ENCODE data around the gene HIBADH.
"Not testable (repeated sequence)": the region's sequence is repeated elsewhere in the genome, so short reads cannot be mapped to it uniquely, and the experiment has no call there.

The HIBADH gene

GRCh38 chr7:27678617-27679260 is 16.1 kb upstream of the HIBADH start:
- TF ChIP-seq CREB5 (CRISPR knock-in tag; IDR thresholded peaks at IDR 0.05; ENCODE audit: low read depth) (no peak), GLIS3 (CRISPR knock-in tag; IDR thresholded peaks at IDR 0.05) (0 out of 2 replicates have a peak, but pooled peaks have one; percentile 41)
- peak; percentile 12 for ATAC-seq

DNA sequence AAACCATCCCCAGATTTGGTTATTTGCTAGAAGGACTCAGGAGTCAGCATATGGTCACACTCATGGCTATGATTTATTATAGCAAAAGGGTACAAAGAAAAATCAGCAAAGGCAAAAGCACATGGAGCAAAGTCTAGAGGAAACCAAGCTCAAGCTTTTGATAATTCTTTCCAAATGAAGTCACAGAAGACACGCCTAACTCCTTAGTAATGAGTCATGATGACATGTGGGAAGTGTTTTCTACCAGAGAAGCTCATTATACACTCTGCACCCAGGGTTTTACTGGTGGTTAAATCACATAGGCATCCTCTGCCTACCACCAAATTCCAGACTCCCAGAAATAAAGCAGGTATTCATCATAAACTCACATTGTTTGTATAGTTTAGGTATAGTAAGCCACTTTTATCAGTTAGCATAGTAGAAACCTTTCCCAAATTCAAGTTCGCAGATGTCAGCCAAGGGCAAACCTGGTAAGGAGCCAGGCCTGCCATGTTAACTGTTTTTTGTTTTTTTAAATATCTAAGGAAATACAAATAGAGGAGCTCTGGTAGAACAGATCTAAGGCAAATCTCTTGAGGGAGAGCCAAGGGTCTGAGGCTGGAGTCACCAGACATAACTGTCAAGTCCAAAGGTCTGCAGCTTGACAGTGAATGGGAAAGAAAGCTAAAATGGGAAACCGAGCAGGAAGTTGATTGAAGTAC is 15.4 kb upstream of the HIBADH start:
- peak; percentile 35; the same call in 1 of the 2 replicates for TF ChIP-seq ZC3H10 (CRISPR knock-in tag; IDR thresholded peaks at IDR 0.05)
- no peak for TF ChIP-seq ZFP30 (CRISPR knock-in tag; IDR thresholded peaks at IDR 0.05)
- TF ChIP-seq ZFP3 (CRISPR knock-in tag; IDR thresholded peaks at IDR 0.05): 0 out of 2 replicates have a peak, but pooled peaks have one; percentile 26
- peak; percentile 68 for TF ChIP-seq ISL1 (CRISPR knock-in tag; IDR thresholded peaks at IDR 0.05)
- TF ChIP-seq CSDC2 (CRISPR knock-in tag; IDR thresholded peaks at IDR 0.05): 0 out of 2 replicates have a peak, but pooled peaks have one; percentile 23
- TF ChIP-seq CREB5 (CRISPR knock-in tag; IDR thresholded peaks at IDR 0.05; ENCODE audit: low read depth): peak; percentile 82
- peak; percentile 98 for ATAC-seq

DNA sequence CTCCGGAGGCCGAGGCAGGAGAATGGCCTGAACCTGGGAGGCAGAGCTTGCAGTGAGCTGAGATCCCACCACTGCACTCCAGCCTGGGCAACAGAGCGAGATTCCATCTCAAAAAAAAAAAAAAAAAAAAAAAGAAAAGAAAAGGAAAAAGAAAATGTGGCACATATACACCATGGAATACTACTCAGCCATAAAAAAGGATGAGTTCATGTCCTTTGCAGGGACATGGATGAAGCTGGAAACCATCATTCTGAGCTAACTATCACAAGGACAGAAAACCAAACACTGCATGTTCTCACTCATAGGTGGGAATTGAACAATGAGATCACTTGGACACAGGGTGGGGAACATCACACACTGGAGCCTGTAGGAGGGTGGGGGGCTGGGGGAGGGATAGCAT is 11.4 kb upstream of the HIBADH start:
- ATAC-seq: not testable (repeated sequence)

DNA sequence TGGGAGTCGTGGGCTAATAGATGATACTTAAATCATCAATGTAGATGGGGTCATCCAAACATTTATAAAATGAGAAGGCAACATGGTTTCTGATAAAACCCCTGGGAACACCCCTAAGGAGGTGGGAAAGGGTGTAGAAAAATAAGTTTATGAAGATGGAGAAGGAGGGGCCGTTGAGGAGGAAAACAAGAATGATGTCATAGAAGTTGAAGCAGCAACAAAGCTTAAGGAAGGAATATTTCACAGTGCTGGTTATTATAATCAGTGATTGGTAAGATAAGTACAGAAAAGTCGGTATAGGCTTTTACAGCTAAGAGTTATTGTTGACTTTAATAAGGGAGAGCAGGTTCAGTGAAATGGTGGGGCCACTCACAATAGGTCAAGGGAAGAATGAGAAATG is 9.0 kb upstream of the HIBADH start:
- TF ChIP-seq ZC3H10 (CRISPR knock-in tag; IDR thresholded peaks at IDR 0.05) (no peak), PATZ1 (CRISPR knock-in tag; IDR thresholded peaks at IDR 0.05; ENCODE audit: borderline replicate concordance) (no peak), TCF4 (CRISPR knock-in tag; IDR thresholded peaks at IDR 0.05; ENCODE audit: borderline replicate concordance) (no peak), CSDC2 (CRISPR knock-in tag; IDR thresholded peaks at IDR 0.05) (no peak), BACH2 (CRISPR knock-in tag; IDR thresholded peaks at IDR 0.05; ENCODE audit: borderline replicate concordance) (no peak), TOX (CRISPR knock-in tag; IDR thresholded peaks at IDR 0.05; ENCODE audit: borderline replicate concordance) (no peak), TSHZ2 (CRISPR knock-in tag; IDR thresholded peaks at IDR 0.05) (no peak), ZNF70 (CRISPR knock-in tag; IDR thresholded peaks at IDR 0.05) (no peak), OSR1 (CRISPR knock-in tag; IDR thresholded peaks at IDR 0.05) (no peak), RARB (CRISPR knock-in tag; IDR thresholded peaks at IDR 0.05) (no peak), CREB5 (CRISPR knock-in tag; IDR thresholded peaks at IDR 0.05; ENCODE audit: low read depth) (no peak), ZNF8 (CRISPR knock-in tag; IDR thresholded peaks at IDR 0.05) (no peak)
- no peak for ATAC-seq

DNA sequence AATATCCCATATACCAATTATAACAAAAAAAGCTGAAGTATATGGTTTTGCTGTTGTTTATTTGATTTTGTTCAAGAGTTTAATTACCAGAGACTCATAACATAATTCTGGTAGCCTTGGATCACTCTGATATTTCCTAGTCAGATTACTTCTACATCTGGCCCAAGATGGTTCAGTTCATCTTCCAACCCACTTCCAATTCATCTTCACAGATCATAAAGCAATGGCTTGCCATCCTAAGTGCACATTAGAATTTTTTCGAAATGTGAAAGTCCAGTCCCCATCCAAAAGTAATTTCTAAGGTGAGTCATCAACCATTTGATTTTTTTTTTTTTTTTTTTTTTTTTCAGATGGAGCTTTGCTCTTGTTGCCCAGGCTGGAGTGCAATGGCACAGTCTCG is 8.0 kb upstream of the HIBADH start:
- no peak for TF ChIP-seq ZNF8 (CRISPR knock-in tag; IDR thresholded peaks at IDR 0.05)
- TF ChIP-seq TCF4 (CRISPR knock-in tag; IDR thresholded peaks at IDR 0.05; ENCODE audit: borderline replicate concordance): no peak
- peak; percentile 89 for TF ChIP-seq ISL1 (CRISPR knock-in tag; IDR thresholded peaks at IDR 0.05)
- ATAC-seq: peak; percentile 55

All from SK-N-SH treated with all-trans-retinoic acid at 6 μM for 48 hours (cell line).